Psoas muscle (tissue), 8 donors: ENCODE measurements around the gene ANKRD55. TPM values are rescaled to one million over a fixed set of nuclear protein-coding genes. Genes with fewer than 3 reads are reported as not detected.
A peak's percentile ranks its signal among the peaks of the same experiment; 100 is the strongest.
"Not testable (repeated sequence)": the region's sequence is repeated elsewhere in the genome, so short reads cannot be mapped to it uniquely, and the experiment has no call there.

Source experiments
- ATAC-seq, 4 donors: fragments of 200-7000 bp; cut with Tn5 transposase; one replicate each; pipeline ENCODE4 v1.9.1; 2020; ENCODE audit warnings: moderate library complexity in 3 of 4, mild to moderate bottlenecking in 2 of 4
- DNase-seq, 2 donors: peaks; one replicate each; pipeline ENCODE4 v3.0.0-alpha.2; 2020
- H3K27ac ChIP-seq: fragments of 200-600 bp; one replicate; pipeline ENCODE4 v1.8.0; 2022
- H3K27me3 ChIP-seq, 3 donors: fragments of 200-600 bp in 1 of 3; one replicate each; pipeline versions ENCODE4 v1.6.1 to v1.8.0; 2013 to 2022; ENCODE audit warnings: low read length in 2 of 3, mild to moderate bottlenecking in 2 of 3, moderate library complexity in 1 of 3; ENCODE audit not compliant: insufficient read depth in 3 of 3
- H3K36me3 ChIP-seq, 2 donors: fragments of 200-600 bp in 1 of 2; one replicate each; pipeline versions ENCODE4 v1.6.1 to v1.8.0; 2013 to 2022; ENCODE audit warnings: low read depth in 1 of 2, mild to moderate bottlenecking in 1 of 2, moderate library complexity in 1 of 2; ENCODE audit not compliant: insufficient read depth in 1 of 2
- H3K4me1 ChIP-seq: fragments of 200-600 bp; one replicate; pipeline ENCODE4 v1.8.0; 2022
- H3K4me3 ChIP-seq: fragments of 200-600 bp; one replicate; pipeline ENCODE4 v1.8.0; 2022; ENCODE audit warnings: mild to moderate bottlenecking
- H3K9me3 ChIP-seq: fragments of 200-600 bp; one replicate; pipeline ENCODE4 v1.8.0; 2022
- WGBS, 3 donors: extraction: QIAGEN DNeasy Blood & Tissue Kit; methylation state at CpG; one replicate each; pipeline versions ENCODE4 v1.1.6 to v1.1.7; 2013; 5-methylcytosine and 5-hydroxymethylcytosine counted together
- intact Hi-C, 2 donors: fragments of 100-400 bp; cut with DNase I; formaldehyde crosslinking; loops; one replicate each; pipeline versions ENCODE4 v1.11.0 to v1.14.2; 2022
- polyA plus RNA-seq, 3 donors: library from polyadenylated mRNA; stranded (reverse); fragments of 200-250 nt; gene quantifications; one replicate each; pipeline ENCODE4 v1.2.3, GENCODE V29; 2013
- total RNA-seq, 4 donors: library from RNA; stranded (reverse); fragmentation: NEBNext Ultra II Directional in 2 of 4; extraction: Animal tissue kit (Norgen Biotek cat#: 25700) in 2 of 4; gene quantifications; one replicate each; pipeline versions ENCODE4 v1.2.1 to v1.2.4, GENCODE V29; 2021 to 2023
- TF ChIP-seq, protein P1 (sequence below): fragments of 200-600 bp; IDR thresholded peaks from one replicate; pipeline ENCODE4 v1.8.0; 2022; ENCODE audit warnings: antibody characterized with exemption
- donor health status: healthy with polysubstance abuse.
- donor health status: DM: no; HTN: no; CAD: no; lungs with moderate emphysema.
- donor health status: Bipolar disorder and iron deficiency.
- donor health status: healthy.
- donor health status: DM: yes; HTN: yes; CAD: no.
- donor health status: DM: no; HTN: no; CAD: no.
- donor health status: DM: no; HTN: no; CAD: no.
- donor health status: DM: yes; HTN: yes; CAD: no.

Gene ANKRD55
- total and polyA plus RNA-seq, 7 donors, result 0.01 to 0.04 TPM; not detected in 5

DNA sequence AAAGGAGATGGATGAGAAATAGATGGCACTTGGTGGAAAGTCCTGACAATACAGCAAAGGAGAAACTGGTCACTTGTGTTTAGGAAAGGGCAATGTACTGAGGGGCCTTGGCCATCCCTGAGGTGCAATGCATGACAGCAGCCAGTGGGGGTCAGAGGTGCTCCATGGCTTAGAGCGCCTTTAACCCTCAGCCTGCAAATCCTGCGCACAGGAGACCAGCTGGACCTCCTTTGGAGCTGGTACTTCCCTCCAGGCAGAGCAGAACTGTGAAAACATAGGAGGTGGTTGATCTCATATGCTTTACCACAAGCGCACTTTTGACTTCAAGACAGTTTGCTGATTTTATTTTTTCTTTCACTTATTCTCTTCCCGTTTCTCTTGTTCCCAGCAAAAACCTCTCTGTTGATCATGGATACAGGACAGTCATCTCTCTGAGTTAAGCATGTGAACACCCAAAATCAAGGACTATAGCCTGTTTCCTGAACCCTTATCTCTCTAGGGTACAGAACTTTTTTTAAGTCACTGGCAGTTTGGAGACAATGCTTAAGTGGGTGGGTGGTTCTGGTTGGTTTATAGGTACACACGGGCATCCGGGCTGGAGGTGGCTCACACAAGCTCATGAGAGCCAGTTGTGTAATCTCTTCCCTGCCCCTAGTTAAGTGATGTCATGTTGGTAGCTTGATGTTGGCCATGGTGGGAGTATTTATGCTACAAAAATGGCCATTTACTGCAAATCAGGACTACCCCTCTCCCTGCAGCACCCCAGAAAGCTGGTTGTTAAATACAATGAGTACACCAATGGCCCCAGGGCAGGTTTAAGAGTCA lies 37.6 kb upstream of the ANKRD55 start:
- Histone ChIP-seq H3K4me1 (no peaks in the 10 kb centered on the region), H3K27ac (no peak overlapping the region), H3K9me3 (no peaks in the 10 kb centered on the region), H3K4me3 (no peak overlapping the region), H3K36me3 (no peaks in the 10 kb centered on the region), H3K27me3 (no peaks in the 10 kb centered on the region)
- intact Hi-C loops, result loop anchor here (1.0 to 5.0 kb wide), 2 partner anchors 567 to 568 kb away; no protein-coding TSS in a partner anchor
- DNase-seq, result peak; percentile 72 to 81
- TF ChIP-seq, protein P1, sequence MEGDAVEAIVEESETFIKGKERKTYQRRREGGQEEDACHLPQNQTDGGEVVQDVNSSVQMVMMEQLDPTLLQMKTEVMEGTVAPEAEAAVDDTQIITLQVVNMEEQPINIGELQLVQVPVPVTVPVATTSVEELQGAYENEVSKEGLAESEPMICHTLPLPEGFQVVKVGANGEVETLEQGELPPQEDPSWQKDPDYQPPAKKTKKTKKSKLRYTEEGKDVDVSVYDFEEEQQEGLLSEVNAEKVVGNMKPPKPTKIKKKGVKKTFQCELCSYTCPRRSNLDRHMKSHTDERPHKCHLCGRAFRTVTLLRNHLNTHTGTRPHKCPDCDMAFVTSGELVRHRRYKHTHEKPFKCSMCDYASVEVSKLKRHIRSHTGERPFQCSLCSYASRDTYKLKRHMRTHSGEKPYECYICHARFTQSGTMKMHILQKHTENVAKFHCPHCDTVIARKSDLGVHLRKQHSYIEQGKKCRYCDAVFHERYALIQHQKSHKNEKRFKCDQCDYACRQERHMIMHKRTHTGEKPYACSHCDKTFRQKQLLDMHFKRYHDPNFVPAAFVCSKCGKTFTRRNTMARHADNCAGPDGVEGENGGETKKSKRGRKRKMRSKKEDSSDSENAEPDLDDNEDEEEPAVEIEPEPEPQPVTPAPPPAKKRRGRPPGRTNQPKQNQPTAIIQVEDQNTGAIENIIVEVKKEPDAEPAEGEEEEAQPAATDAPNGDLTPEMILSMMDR, result peak; percentile 97
- 40 to 46% (median 43%) methylated on average over 6 of the region's 6 CpGs for WGBS, 3 donors
- peak; percentile 89 to 99 (median 98) for ATAC-seq

DNA sequence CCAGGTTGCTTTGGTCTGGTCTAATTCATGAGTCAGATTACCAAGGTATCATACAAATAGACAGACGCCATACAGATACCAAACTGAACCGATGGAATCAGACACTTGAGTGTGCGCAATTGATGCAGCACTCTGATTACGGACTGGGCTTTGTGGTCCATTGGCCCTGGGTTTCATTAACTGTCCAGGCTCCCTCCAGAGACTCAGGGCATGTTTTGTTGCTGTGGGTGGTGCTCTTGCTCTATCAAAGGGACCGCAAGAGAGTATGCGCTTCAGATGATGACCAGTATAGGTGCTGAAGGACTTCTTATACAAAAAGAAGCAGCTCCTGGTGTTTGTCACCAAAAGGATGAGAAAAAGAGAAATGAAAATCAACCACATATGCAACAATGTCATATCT lies 36.9 kb upstream of the ANKRD55 start:
- Histone ChIP-seq H3K9me3 (no peaks in the 10 kb centered on the region), H3K27me3 (no peaks in the 10 kb centered on the region), H3K4me3 (no peak overlapping the region), H3K36me3 (no peaks in the 10 kb centered on the region), H3K27ac (no peak overlapping the region), H3K4me1 (no peaks in the 10 kb centered on the region)
- no peak for DNase-seq
- whole genome bisulfite sequencing, 3 donors, result 87 to 90% (median 90%) methylated on average over 6 of the region's 6 CpGs
- ATAC-seq, result no peak
- TF ChIP-seq, protein P1, result no peak
- intact Hi-C loops, result loop anchor here (1.0 to 5.0 kb wide), 2 partner anchors 567 to 568 kb away; no protein-coding TSS in a partner anchor

DNA sequence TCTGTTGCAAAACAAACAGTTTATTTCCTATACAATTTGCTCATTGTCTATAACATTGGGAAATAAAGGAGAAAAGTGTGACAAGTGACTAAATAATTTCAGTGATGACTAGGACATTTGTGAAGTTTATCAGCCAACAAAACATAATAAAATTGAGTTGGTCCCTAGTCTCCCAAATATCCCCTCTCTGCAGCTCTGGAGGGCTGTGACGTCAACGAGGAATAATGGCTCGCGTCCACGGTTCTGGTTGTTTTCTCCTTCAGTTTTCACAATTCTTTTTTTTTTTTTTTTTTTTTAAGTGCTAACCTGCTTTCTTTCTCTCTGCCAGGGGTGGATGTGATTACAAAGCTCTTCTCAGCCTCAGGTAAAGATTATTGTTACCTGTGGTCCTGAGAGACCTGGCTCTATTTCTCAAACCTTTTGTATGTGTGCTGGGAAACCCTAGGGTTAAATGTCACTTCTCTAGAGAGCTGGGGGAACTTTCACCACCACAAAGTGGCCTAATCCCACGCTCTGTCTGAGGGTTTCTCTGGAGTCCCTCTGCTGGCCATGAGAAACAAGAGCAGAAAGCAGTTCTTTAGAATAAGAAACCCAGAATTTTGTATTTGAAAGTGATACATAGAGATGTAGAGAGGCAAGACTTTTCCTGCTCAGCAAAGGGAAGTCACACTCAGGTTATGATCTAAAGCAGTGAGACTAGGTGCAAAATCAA lies 36.2 kb upstream of the ANKRD55 start:
- Histone ChIP-seq H3K9me3 (no peaks in the 10 kb centered on the region), H3K4me3 (no peak overlapping the region), H3K27me3 (no peaks in the 10 kb centered on the region), H3K4me1 (no peaks in the 10 kb centered on the region), H3K36me3 (no peaks in the 10 kb centered on the region), H3K27ac (no peak overlapping the region)
- 23 to 52% (median 27%) methylated on average over 6 of the region's 6 CpGs for WGBS, 3 donors
- TF ChIP-seq, protein P1, result no peak
- no peak for DNase-seq
- intact Hi-C loops, result no loop called here
- ATAC-seq, result peak in 2 of 4 donors; percentile 51 to 64

DNA sequence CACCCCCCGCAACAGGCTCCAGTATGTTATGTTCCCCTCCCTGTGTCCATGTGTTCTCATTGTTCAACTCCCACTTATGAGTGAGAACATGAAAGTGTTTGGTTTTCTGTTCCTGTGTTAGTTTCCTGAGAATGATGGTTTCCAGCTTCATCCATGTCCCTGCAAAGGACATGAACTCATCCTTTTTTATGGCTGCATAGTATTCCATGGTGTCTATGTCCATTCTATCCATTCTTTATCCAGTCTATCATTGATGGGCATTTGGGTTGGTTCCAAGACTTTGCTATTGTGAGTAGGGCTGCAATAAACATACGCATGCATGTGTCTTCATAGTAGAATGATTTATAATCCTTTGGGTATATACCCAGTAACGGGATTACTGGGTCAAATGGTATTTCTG lies 35.6 kb upstream of the ANKRD55 start:
- H3K9me3 ChIP-seq, ATAC-seq, H3K4me1 ChIP-seq, H3K27me3 ChIP-seq, H3K4me3 ChIP-seq, H3K27ac ChIP-seq, H3K36me3 ChIP-seq, DNase-seq, intact Hi-C loops: not testable (repeated sequence)
- WGBS, 3 donors, result 90 to 95% (median 91%) methylated on average over 3 of the region's 3 CpGs

DNA sequence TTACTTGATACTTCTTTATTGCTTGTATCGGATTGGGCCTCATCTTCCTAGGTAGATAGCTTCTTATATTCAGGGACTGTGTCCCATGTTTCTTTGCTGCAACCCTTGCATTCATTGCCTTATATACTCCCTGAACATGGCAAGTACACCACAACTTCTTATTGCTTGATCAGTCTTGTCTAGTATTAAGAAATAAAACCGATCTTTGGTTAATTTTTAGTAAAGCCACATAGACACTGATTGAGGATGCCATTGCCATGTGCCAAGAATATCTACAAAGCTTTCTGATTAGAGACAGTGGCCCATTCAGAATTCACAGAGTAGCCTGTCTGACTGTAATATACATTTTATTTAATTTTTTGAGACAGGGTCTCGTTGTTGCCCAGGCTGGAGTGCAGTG lies 34.7 kb upstream of the ANKRD55 start:
- DNase-seq (no peak), ATAC-seq (no peak)
- H3K4me1 ChIP-seq, result no peaks in the 10 kb centered on the region
- H3K36me3 ChIP-seq, result no peaks in the 10 kb centered on the region
- no peaks in the 10 kb centered on the region for H3K9me3 ChIP-seq
- TF ChIP-seq, protein P1, result no peak
- no peak overlapping the region for H3K4me3 ChIP-seq
- 94 to 97% (median 96%) methylated on average over 3 of the region's 3 CpGs for WGBS, 3 donors
- intact Hi-C loops, result no loop called here
- no peak overlapping the region for H3K27ac ChIP-seq
- no peaks in the 10 kb centered on the region for H3K27me3 ChIP-seq
